ENCODE measurements around the gene DDIT3. TPM values are rescaled to one million over a fixed set of nuclear protein-coding genes. Genes with fewer than 3 reads are reported as not detected.

Gene DDIT3
- total and polyA plus RNA-seq, 2 of the 8 experiments (the other 6 are each of a cell fraction or from before 2014, with no cell fraction given) = 4.9 to 5.7 TPM

- no peak overlapping the region for H3K27ac ChIP-seq (ENCODE audit: low read depth, low read length)
- no peak overlapping the region for H3K4me2 ChIP-seq (ENCODE audit: insufficient read depth in 1 of 2, low read depth in 2 of 2, low read length in 2 of 2)
- H3K18ac ChIP-seq (ENCODE audit: extremely low read depth, low read length) = no peak overlapping the region
- no peak overlapping the region for H4K91ac ChIP-seq (replicated peaks; ENCODE audit: insufficient read length, low read length)
- H2BK5ac ChIP-seq (ENCODE audit: low read depth, low read length) = no peak overlapping the region
- H3K79me2 ChIP-seq (ENCODE audit: control insufficient read depth in 1 of 2, insufficient read depth in 2 of 2, low read length in 2 of 2) = no peaks in the 10 kb centered on the region
- POLR2A ChIA-PET (ENCODE audit: partially characterized antibody) = interaction anchor here (0.6 to 3.9 kb wide), 6 partner anchors 8 to 366 kb away, joined by 3 to 60 read pairs (median 4); partner anchors contain the start of gene DDIT3
- H3K9ac ChIP-seq (replicated peaks in 1 of 4; ENCODE audit: extremely low read depth in 1 of 4, low read depth in 3 of 4, low read length in 3 of 4) = no peak overlapping the region
- H3K56ac ChIP-seq (replicated peaks; ENCODE audit: insufficient read length, low read depth, low read length) = no peak overlapping the region
- 96% methylated on average over 4 of the region's 4 CpGs; no CpG with 5 or more reads in 1 of the 2 experiments for WGBS, 2 experiments (ENCODE audit: extremely low coverage in 1 of 2, insufficient coverage in 1 of 2, insufficient read length in 1 of 2, insufficient replicate concordance in 2 of 2, low coverage in 1 of 2, low lambda C conversion rate in 2 of 2, missing lambda C conversion rate in 1 of 2)
- no peak overlapping the region for H3K14ac ChIP-seq (ENCODE audit: insufficient read length)
- H3K4ac ChIP-seq (replicated peaks; ENCODE audit: insufficient read length, low read depth, low read length) = no peak overlapping the region
- no peaks in the 10 kb centered on the region for H3K4me1 ChIP-seq (replicated peaks in 1 of 4; ENCODE audit: control insufficient read depth in 3 of 4, insufficient read depth in 4 of 4, low read length in 3 of 4)
- no peak overlapping the region for H2BK12ac ChIP-seq (ENCODE audit: low read depth, low read length)
- FAIRE-seq (no peak), DNase-seq (ENCODE audit: low read depth in 1 of 2, low spot score in 2 of 2) (no peak)
- H2BK120ac ChIP-seq (replicated peaks; ENCODE audit: low read depth, low read length) = no peak overlapping the region
- no peak overlapping the region for H2BK15ac ChIP-seq (ENCODE audit: low read length)
- no peaks in the 10 kb centered on the region for H3K27me3 ChIP-seq (replicated peaks in 1 of 4; ENCODE audit: control insufficient read depth in 3 of 4, extremely low read depth in 1 of 4, insufficient read depth in 3 of 4, low read length in 3 of 4)
- peaks cover 2 to 9% of the 10 kb centered on the region in 2 experiments for H4K20me1 ChIP-seq (replicated peaks in 1 of 2; ENCODE audit: control insufficient read depth in 1 of 2, insufficient read depth in 2 of 2, low read length in 2 of 2)
- H3K79me1 ChIP-seq (ENCODE audit: low read depth, low read length) = no peaks in the 10 kb centered on the region; the same call in 1 of the 2 replicates
- H4K8ac ChIP-seq (ENCODE audit: extremely low read depth, insufficient read depth, low read length) = no peak overlapping the region
- no peaks in the 10 kb centered on the region for H3K23me2 ChIP-seq (ENCODE audit: low read depth, low read length)
- no peak overlapping the region for H3K4me3 ChIP-seq (ENCODE audit: extremely low read depth in 1 of 4, insufficient read depth in 2 of 4, low read depth in 3 of 4, low read length in 4 of 4)
- no peak overlapping the region for H2AK5ac ChIP-seq (ENCODE audit: low read depth, low read length)
- H4K5ac ChIP-seq (ENCODE audit: insufficient read length, low read depth, low read length) = no peak overlapping the region
- CTCF ChIA-PET (ENCODE audit: partially characterized antibody) = interaction anchor here (0.7 to 1.6 kb wide), 4 partner anchors 19 to 1763 kb away, joined by 3 to 4 read pairs (median 3); partner anchors contain the start of gene INHBE
- H3K36me3 ChIP-seq (ENCODE audit: control insufficient read depth in 2 of 4, insufficient read depth in 4 of 4, low read length in 3 of 4) = peaks cover 46 to 82% (median 69%) of the 10 kb centered on the region in 4 experiments
- H3K9me3 ChIP-seq (ENCODE audit: insufficient read depth in 2 of 2, low read depth in 1 of 2, low read length in 1 of 2) = no peaks in the 10 kb centered on the region; a peak in 1 of 4 replicates
- H2BK20ac ChIP-seq (ENCODE audit: low read length) = no peak overlapping the region
- H3K23ac ChIP-seq (ENCODE audit: insufficient read length) = no peak overlapping the region
- no peak overlapping the region for H2AFZ ChIP-seq (ENCODE audit: low read length)
- TF ChIP-seq HDAC2 (IDR thresholded peaks at IDR 0.05; ENCODE audit: borderline replicate concordance in 1 of 2, low read depth in 2 of 2, low read length in 2 of 2) (no peak), BRCA1 (IDR thresholded peaks at IDR 0.05; ENCODE audit: low read depth, low read length) (no peak), SP1 (IDR thresholded peaks at IDR 0.05; ENCODE audit: low read depth, low read length) (no peak), TAF7 (optimal IDR thresholded peaks at IDR 0.05; ENCODE audit: borderline replicate concordance, low read depth, low read length) (no peak), EP300 (IDR thresholded peaks at IDR 0.05; ENCODE audit: borderline replicate concordance in 1 of 2, low read depth in 2 of 2, low read length in 2 of 2) (no peak), JUN (IDR thresholded peaks at IDR 0.05; ENCODE audit: low read depth, low read length) (no peak), RFX5 (IDR thresholded peaks at IDR 0.05; ENCODE audit: borderline replicate concordance, low read depth, low read length) (no peak), CTBP2 (IDR thresholded peaks at IDR 0.05; ENCODE audit: borderline replicate concordance, insufficient read depth, insufficient read length, low read length) (no peak), POU5F1 (IDR thresholded peaks at IDR 0.05; ENCODE audit: low read depth, low read length) (no peak), BCL11A (IDR thresholded peaks at IDR 0.05; ENCODE audit: low read depth in 2 of 2, low read length in 2 of 2) (no peak), SP2 (IDR thresholded peaks at IDR 0.05; ENCODE audit: low read length) (no peak), TCF12 (IDR thresholded peaks at IDR 0.05; ENCODE audit: low read depth, low read length) (no peak), EZH2 (IDR thresholded peaks at IDR 0.05; ENCODE audit: low read depth, low read length, severe bottlenecking) (no peak)
Measured at GRCh38 chr12:57511161-57511560, 9.2 kb downstream of the DDIT3 start.

Measured in H1 (cell line).